Activated CD8-positive, alpha-beta T cell treated with anti-CD3 and anti-CD28 coated beads for 36 hours (primary cell): Measurements from ENCODE around the gene CA6. TPM values are rescaled to one million over a fixed set of nuclear protein-coding genes. Genes with fewer than 3 reads are reported as not detected.

ENCODE experiments used
- ATAC-seq: fragments of 200-7000 bp; cut with Tn5 transposase; one replicate; pipeline ENCODE4 v1.10.0; 2021; ENCODE audit warnings: mild to moderate bottlenecking, moderate library complexity
- CTCF ChIA-PET: fragments of 350-600 bp; sonication (Branson Sonifier 250); formaldehyde crosslinking; loops from one replicate; lab custom pipeline; 2021; ENCODE audit warnings: antibody characterized with exemption; lab: Charles Lee
- POLR2A ChIA-PET: fragments of 350-600 bp; sonication (Branson Sonifier 250); formaldehyde crosslinking; loops from one replicate; lab custom pipeline; 2021; ENCODE audit warnings: antibody characterized with exemption; lab: Charles Lee
- DNase-seq: peaks from one replicate; pipeline ENCODE4 v3.0.0-alpha.2; 2020
- H3K27ac Mint-ChIP-seq: one replicate; pipeline ENCODE4 v1.8.0; 2021; ENCODE audit warnings: mild to moderate bottlenecking, mixed read lengths
- H3K27me3 Mint-ChIP-seq: one replicate; pipeline ENCODE4 v1.8.0; 2021; ENCODE audit warnings: mixed read lengths
- H3K36me3 Mint-ChIP-seq: one replicate; pipeline ENCODE4 v1.8.0; 2021; ENCODE audit warnings: low read depth, mixed read lengths
- H3K4me1 Mint-ChIP-seq: one replicate; pipeline ENCODE4 v1.8.0; 2021; ENCODE audit warnings: low read depth, mixed read lengths
- H3K4me3 Mint-ChIP-seq: one replicate; pipeline ENCODE4 v1.8.0; 2021; ENCODE audit warnings: mild to moderate bottlenecking, moderate library complexity, mixed read lengths
- H3K9me3 Mint-ChIP-seq: one replicate; pipeline ENCODE4 v1.8.0; 2021; ENCODE audit warnings: mixed read lengths
- CTCF ChIP-seq: fragments of 200-600 bp; IDR thresholded peaks from one replicate; pipeline ENCODE4 v1.8.0; 2022; ENCODE audit warnings: antibody characterized with exemption, mild to moderate bottlenecking
- intact Hi-C: fragments of 100-400 bp; cut with micrococcal nuclease; formaldehyde crosslinking; loops from one replicate; pipeline ENCODE4 v1.10.0; 2022
- total RNA-seq, 2 experiments: library from RNA; stranded (reverse); gene quantifications; one replicate each; pipeline ENCODE4 v1.2.3, GENCODE V29; 2021

Gene CA6
- total RNA-seq, 2 experiments from 2014 or later = 3.5 to 3.9 TPM

- Mint-ChIP-seq H3K36me3 (peaks cover 23% of the 10 kb centered on the region), H3K9me3 (peaks cover 4% of the 10 kb centered on the region), H3K4me1 (peaks cover 51% of the 10 kb centered on the region), H3K27me3 (no peaks in the 10 kb centered on the region), H3K27ac (peak overlapping the region; percentile 91), H3K4me3 (no peak overlapping the region)
- ATAC-seq (no peak), DNase-seq (no peak)
- ChIA-PET CTCF (interaction anchor here (0.9 to 4.0 kb wide), 5 partner anchors 11 to 67 kb away, joined by 3 to 19 read pairs (median 3); no protein-coding TSS in a partner anchor), POLR2A (interaction anchor here (1.2 to 12.0 kb wide), 5 partner anchors 9 to 59 kb away, joined by 3 to 99 read pairs (median 8); partner anchors contain the start of gene ENO1)
- no peak for TF ChIP-seq CTCF
- intact Hi-C loops = no loop called here
These were observed 8.0 kb upstream of the CA6 start for GRCh38 chr1:8937701-8938100.

DNA sequence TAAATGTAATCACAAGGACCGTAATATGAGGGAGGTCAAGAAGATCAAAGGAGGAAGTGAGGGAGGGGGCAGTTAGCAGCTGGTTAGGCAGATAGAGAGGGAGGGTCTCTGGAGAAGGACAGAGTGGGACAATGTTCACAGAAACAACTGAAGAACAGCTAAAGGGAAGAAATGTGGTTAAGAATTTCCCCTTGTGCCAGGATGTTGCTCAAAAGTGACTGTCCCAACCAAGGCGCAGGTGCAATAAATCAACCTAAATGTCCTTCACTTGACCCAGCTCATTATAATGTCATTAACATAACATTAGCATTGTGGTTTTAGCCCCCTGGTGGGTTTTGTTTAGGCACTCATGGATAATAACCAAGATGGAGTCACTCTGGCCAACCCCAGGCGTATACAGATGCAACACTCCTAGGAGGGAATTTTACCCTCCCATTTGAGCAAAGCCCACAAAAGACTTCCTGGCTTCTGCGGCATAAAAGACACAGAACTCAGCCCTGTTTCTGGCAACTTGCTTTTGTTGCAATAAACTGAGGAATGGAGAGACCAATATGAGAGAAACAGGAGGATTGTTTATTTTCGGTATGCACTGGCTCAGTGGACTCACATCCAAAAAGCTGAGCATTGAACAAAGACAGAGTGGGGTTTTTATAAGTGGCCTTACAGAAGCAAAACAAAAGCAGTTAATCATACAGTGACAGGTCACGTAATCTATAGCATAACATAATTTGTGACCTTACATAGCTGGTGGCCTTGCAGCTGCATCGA, 7.3 kb upstream of the CA6 start:
- H3K4me1 Mint-ChIP-seq = peaks cover 58% of the 10 kb centered on the region
- DNase-seq (no peak), ATAC-seq (peak; percentile 60)
- H3K27me3 Mint-ChIP-seq = no peaks in the 10 kb centered on the region
- peaks cover 23% of the 10 kb centered on the region for H3K36me3 Mint-ChIP-seq
- peak overlapping the region; percentile 91 for H3K27ac Mint-ChIP-seq
- POLR2A ChIA-PET = interaction anchor here (1.2 to 12.0 kb wide), 5 partner anchors 11 to 60 kb away, joined by 3 to 99 read pairs (median 5); partner anchors contain the start of gene ENO1
- CTCF ChIA-PET = interaction anchor here (0.9 to 9.9 kb wide), 9 partner anchors 9 to 66 kb away, joined by 3 to 74 read pairs (median 4); no protein-coding TSS in a partner anchor
- peaks cover 1% of the 10 kb centered on the region for H3K9me3 Mint-ChIP-seq
- TF ChIP-seq CTCF = no peak
- peak overlapping the region; percentile 29 for H3K4me3 Mint-ChIP-seq
- intact Hi-C loops = no loop called here

- ChIA-PET POLR2A (interaction anchor here (1.2 to 12.0 kb wide), 7 partner anchors 11 to 61 kb away, joined by 3 to 99 read pairs (median 5); partner anchors contain the start of gene ENO1), CTCF (interaction anchor here (1.0 to 9.9 kb wide), 6 partner anchors 9 to 66 kb away, joined by 3 to 74 read pairs (median 8); no protein-coding TSS in a partner anchor)
- DNase-seq = no peak
- no peaks in the 10 kb centered on the region for H3K27me3 Mint-ChIP-seq
- no peak overlapping the region for H3K4me3 Mint-ChIP-seq
- H3K4me1 Mint-ChIP-seq = peaks cover 61% of the 10 kb centered on the region
- no peak for TF ChIP-seq CTCF
- H3K9me3 Mint-ChIP-seq = no peaks in the 10 kb centered on the region
- H3K27ac Mint-ChIP-seq = peak overlapping the region; percentile 91
- peaks cover 20% of the 10 kb centered on the region for H3K36me3 Mint-ChIP-seq
- intact Hi-C loops = no loop called here
- ATAC-seq = no peak
These were observed 6.7 kb upstream of the CA6 start for GRCh38 chr1:8939000-8939265.

GRCh38 chr1:8939362-8939995, 6.2 kb upstream of the CA6 start:
- H3K4me3 Mint-ChIP-seq = no peak overlapping the region
- no peak for TF ChIP-seq CTCF
- peaks cover 17% of the 10 kb centered on the region for H3K36me3 Mint-ChIP-seq
- ChIA-PET CTCF (interaction anchor here (0.9 to 9.9 kb wide), 6 partner anchors 10 to 65 kb away, joined by 3 to 74 read pairs (median 8); no protein-coding TSS in a partner anchor), POLR2A (interaction anchor here (1.1 to 12.0 kb wide), 7 partner anchors 9 to 61 kb away, joined by 3 to 99 read pairs (median 5); partner anchors contain the start of gene ENO1)
- intact Hi-C loops = no loop called here
- H3K27ac Mint-ChIP-seq = peak overlapping the region; percentile 91
- peaks cover 65% of the 10 kb centered on the region for H3K4me1 Mint-ChIP-seq
- H3K9me3 Mint-ChIP-seq = no peaks in the 10 kb centered on the region
- DNase-seq (no peak), ATAC-seq (peak; percentile 12)
- H3K27me3 Mint-ChIP-seq = no peaks in the 10 kb centered on the region
